ENCODE data around the gene LELP1. TPM values are rescaled to one million over a fixed set of nuclear protein-coding genes. Genes with fewer than 3 reads are reported as not detected.
"Not testable (repeated sequence)": the region's sequence is repeated elsewhere in the genome, so short reads cannot be mapped to it uniquely, and the experiment has no call there.

Gene LELP1
- not detected for total RNA-seq

GRCh38 chr1:153203130-153203529 lies at the start of gene LELP1:
LELP1 (plus strand) TSS chr1:153203430; CDS start chr1:153204708, 1,278 bp downstream.
- DNase-seq (ENCODE audit: low spot score): no peak

DNA sequence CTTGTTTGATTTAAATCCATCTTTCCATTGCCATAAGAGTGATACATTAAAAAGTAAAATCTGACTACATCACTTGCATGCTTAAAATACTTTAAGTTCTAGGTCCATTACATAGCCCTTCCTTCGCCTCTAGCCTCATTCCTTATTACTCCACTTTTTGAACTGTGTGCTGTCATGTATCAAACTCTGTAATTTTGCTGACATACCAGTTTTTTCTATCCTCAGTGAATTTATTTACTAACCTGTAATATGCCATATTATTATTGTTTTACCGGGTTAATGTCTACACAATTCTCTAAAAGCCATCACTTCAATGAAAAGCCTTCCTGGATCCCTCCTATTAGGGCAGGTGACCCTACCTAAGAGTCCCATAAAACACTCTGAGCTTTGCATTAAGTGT lies 47.7 kb upstream of the LELP1 start:
- no peak for DNase-seq (ENCODE audit: low spot score)

- no peak for DNase-seq (ENCODE audit: low spot score)
These were observed 34.5 kb upstream of the LELP1 start for GRCh38 chr1:153168686-153169085.

GRCh38 chr1:153174624-153175023 lies 28.6 kb upstream of the LELP1 start:
- no peak for DNase-seq (ENCODE audit: low spot score)

DNA sequence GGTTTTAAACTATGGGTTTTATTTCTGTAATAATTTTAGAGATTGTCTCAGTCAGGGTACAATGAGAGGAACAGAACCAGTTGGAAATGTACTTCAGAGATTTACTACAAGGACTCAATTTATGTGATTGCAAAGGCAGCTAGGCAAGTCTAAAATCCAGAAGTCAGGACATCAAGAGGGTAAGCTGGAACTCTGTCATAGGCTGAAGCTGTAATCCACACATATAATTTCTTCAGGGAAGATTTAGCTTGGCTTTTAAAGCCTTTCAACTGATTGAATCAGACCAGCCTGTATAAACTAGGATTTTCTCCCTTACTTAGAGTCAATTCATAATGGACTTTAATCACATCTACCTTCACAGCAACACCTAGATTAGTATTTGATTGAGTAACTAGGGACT lies 24.3 kb upstream of the LELP1 start:
- DNase-seq (ENCODE audit: low spot score): no peak

- DNase-seq (ENCODE audit: low spot score): no peak
These were observed 22.7 kb upstream of the LELP1 start for GRCh38 chr1:153180556-153180955.

DNA sequence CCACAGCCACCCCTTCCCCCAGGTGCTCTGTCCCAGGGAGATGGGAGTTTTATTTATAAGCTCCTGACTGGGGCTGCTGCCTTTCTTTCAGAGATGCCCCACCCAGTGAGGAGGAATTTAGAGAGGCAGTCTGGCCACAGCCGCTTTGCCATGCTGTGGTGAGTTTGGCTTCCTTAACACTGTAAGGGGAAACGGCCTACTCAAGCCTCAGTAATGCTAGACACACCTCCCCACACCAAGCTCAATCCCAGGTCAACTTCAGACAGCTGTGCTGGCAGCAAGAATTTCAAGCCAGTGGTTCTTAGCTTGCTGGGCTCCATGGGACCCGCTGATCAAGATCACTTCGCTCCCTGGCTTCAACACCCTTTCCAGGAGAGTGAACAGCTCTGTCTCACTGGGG lies 14.9 kb upstream of the LELP1 start:
- not testable (repeated sequence) for DNase-seq (ENCODE audit: low spot score)

- DNase-seq (ENCODE audit: low spot score): no peak
These were observed 12.9 kb upstream of the LELP1 start for GRCh38 chr1:153190373-153190772.

DNA sequence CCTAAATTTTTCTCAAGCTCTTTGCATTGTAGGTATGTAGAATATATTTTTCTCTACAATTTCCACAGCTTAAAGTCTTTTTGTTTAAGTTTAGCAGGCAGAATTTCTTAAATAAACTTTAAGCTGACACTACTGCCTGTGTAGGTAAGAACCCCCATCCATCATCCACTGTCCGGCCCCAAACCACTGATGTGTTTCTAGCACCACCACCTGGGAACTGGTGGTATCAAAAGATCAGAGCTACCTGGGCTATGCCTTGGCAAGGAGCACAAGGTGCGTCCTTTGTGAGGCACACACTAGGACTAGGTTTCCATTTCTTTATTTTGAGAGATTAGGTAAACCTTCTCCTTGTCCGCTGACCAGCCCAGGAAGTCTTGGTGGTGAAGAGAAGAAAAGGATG lies 10.5 kb upstream of the LELP1 start:
- no peak for DNase-seq (ENCODE audit: low spot score)

- DNase-seq (ENCODE audit: low spot score): no peak
These were observed 8.7 kb upstream of the LELP1 start for GRCh38 chr1:153194331-153195050.

GRCh38 chr1:153195216-153195615 lies 8.0 kb upstream of the LELP1 start:
- DNase-seq (ENCODE audit: low spot score): no peak

- DNase-seq (ENCODE audit: low spot score): no peak
These were observed 1.2 kb upstream of the LELP1 start for GRCh38 chr1:153202006-153202405.

DNA sequence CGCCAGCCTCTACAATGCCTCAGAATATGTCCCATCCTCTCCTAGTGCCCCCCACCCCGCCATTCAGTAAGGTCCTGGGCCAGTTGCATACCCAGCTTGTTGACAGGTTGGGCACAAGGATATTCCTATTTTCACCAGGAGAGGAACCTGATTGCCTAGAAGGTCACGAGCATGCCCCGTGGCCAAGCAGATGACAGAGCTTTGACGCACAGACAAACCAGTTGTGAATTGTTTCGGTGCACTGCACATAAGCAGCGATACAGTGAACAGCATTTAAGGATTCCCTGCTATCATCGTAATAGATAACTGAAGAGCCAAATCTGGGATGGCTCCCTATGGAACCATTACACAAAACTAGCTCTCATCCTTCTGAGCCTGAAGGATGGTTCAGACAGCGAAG lies 3.4 kb downstream of the LELP1 start:
- no peak for DNase-seq (ENCODE audit: low spot score)

GRCh38 chr1:153210206-153210605 lies 7.0 kb downstream of the LELP1 start:
- DNase-seq (ENCODE audit: low spot score): no peak

DNA sequence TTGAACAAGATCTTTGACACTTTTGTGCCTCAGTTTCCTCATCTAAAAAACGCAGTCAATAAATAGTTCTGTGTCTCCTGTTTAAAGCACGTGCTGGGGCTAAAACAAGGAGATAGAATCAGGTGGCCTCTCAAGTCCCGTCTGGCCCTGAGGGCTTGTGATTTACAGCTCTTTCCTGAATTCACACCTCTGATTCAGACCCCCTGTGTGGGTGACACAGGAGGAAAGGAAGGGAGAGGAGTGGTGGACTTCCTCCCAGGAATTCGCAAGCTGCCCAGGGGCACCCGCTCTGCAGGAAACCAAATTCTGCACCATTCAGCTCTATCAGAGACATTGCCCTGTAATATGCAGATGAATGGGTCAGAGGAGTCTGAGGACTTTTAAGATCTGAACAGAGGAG lies 9.0 kb downstream of the LELP1 start:
- no peak for DNase-seq (ENCODE audit: low spot score)

DNA sequence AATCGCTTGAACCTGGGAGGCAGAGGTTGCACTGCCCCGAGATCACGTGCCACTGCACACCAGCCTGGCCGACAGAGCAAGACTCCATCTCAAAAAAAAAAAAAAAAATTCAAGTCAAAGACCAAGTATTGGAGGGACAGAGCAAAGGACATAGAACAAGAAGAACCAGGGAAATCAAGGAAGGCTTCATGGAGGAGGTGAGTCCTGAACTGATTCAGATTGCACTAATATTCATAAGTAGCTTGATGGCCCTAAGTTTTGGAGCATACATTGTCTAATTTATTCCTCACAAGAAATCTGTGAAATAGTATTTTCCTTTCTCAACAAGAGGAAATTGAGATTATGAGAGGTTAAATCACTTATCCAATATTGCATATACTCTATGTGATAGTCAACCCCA lies 10.3 kb downstream of the LELP1 start:
- DNase-seq (ENCODE audit: low spot score): no peak

DNA sequence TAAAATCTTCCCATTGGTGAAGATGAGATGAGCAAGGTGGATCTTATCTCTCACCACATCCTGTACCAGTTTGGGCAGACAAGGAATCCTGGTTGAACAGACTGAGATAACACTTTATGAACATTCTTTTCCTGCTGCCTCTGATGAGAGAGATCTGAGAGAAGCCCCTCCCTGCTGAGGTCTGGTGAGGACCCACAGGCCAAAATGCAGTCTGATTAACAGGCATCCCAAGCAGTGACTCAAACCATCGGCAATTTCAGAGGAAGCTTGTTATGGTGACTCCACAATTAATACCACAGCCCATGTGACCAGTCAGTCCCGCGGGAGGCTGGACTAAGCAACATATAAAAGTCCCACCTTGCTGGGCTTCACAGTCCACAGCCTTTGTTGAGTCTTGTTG lies 14.0 kb downstream of the LELP1 start, which contains the start of gene PRR9:
Gene PRR9, plus strand, starts transcription at position 373 of the 400 bp plus-strand sequence. CDS start 561 bp downstream, outside the sequence.
- no peak for DNase-seq (ENCODE audit: low spot score)

- DNase-seq (ENCODE audit: low spot score): no peak
These were observed 14.7 kb downstream of the LELP1 start for GRCh38 chr1:153217744-153218416.

DNA sequence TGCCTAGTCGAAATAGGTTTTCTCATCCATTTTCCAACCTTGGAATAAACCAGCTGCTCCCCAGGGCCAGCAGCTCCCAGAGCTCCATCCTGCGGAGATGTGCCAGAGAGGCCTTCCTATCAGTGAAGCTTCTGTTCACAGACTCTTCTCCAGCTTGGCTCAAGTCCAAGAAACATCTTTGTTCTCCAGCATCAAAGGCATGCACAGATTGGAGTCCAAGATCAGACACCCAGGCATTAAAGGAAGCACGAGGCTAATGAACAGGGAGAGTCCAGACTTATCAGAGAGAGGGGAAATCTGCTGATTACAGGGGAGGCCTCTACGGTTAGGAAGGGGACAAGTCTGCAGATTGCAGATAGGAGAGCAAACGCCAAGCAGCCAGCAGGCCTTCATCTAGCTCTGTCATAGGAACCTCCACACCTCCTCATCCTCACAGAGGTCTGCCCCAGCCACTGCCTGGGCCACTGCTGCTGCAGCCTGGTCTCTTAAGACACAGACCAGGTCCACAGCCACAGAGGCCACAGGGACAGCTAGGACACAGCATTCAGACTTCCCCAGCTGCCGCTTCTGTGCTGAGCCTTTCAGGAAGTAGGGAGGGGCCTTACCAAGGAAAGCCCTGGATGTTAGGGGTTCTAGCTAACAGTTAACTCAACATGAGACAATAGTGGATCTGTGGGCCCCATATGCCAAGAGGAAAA lies 17.5 kb downstream of the LELP1 start:
- DNase-seq (ENCODE audit: low spot score): no peak

GRCh38 chr1:153223040-153223891 lies 20.0 kb downstream of the LELP1 start:
- DNase-seq (ENCODE audit: low spot score): peak; percentile 70

DNA sequence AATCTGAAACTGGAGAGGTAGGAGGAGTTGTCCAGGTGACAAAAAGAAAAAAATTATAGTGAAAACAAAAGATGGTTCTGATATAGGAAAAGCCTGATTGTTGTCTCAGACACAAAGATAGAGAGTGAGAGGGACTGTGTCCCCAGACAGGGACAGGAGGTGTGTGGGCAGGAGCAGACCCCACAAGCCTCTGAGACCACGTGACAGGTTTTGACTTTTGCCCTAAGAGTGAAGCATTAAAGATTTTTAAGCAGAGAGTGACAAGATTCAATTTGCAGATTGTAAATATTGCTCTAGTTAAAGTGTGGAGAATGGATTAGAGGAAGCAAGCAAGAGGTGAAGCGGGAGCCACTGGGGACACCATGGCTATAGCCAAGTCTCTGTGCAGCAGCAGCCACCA lies 24.6 kb downstream of the LELP1 start:
- DNase-seq (ENCODE audit: low spot score): no peak

GRCh38 chr1:153228491-153228890 lies 25.3 kb downstream of the LELP1 start:
- no peak for DNase-seq (ENCODE audit: low spot score)
